Activated naive CD4-positive, alpha-beta T cell treated with anti-CD3 and anti-CD28 coated beads, Interleukin-2, amount 50 U/mL, for 72 hours (primary cell): Measurements from ENCODE around the gene NXN. TPM values are rescaled to one million over a fixed set of nuclear protein-coding genes. Genes with fewer than 3 reads are reported as not detected.

Source experiments
- ATAC-seq, 2 donors: fragments of 150-1000 bp; cut with Tn5 transposase; 2 replicates each; pipeline ENCODE4 v1.10.0; 2021; ENCODE audit warnings: mild to moderate bottlenecking in 2 of 2, moderate library complexity in 2 of 2
- DNase-seq, 2 donors: peaks; one replicate each; pipeline ENCODE4 v3.0.0; 2021 to 2022; ENCODE audit warnings: low spot score in 2 of 2
- H3K27ac Mint-ChIP-seq, 2 donors: one replicate each; pipeline ENCODE4 v1.8.0; 2022; ENCODE audit warnings: mild to moderate bottlenecking in 2 of 2, mixed read lengths in 2 of 2
- H3K36me3 Mint-ChIP-seq, 2 donors: one replicate each; pipeline ENCODE4 v1.8.0; 2022; ENCODE audit warnings: mixed read lengths in 2 of 2
- H3K9me3 Mint-ChIP-seq, 2 donors: one replicate each; pipeline ENCODE4 v1.8.0; 2022; ENCODE audit warnings: mixed read lengths in 2 of 2
- total RNA-seq, 2 donors: library from RNA; stranded (reverse); gene quantifications; one replicate each; pipeline ENCODE4 v1.2.3, GENCODE V29; 2022

NXN gene
- under 1 TPM; 0.39 to 0.80 TPM for total RNA-seq

DNA sequence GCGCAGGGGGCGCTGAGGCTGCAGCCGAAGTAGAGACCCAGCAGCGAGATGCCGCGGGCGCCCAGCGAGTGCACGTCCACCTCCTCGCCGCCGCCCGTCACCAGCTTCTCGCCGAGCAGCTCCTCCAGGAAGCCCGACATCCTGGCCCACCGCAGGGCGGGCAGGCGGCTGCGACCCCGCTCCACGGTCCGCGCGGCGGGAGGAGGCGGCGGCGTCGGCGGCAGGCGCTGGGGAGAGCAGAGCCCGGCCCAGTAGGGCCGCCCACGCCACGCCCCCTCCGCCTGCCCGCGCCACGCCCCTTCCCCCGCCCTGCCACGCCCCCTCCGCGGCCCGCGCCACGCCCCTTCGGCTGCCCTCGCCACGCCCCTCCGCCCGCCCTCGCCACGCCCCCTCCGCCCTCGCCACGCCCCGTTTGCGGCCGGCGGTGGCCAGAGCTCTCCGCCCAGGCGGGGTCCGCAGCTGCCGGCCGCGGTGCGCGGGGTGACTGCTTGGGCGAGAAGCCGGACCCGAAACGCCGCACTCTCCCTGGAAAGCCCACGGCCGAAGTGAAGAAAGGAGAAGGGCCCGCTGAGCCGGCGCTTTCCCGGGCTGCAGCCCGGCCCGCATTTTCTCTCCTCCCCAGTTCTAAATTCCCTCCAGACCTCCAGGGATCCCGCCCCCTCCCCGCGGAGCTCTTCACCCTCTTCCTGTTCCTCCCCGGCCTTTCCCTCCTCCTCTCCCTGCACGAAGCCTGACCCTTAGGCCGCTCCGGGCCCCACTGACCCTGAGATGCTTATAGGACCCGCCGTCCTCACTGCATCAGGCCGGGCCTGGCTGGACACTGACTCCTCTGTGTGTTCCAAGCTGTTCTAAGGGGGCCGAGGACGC is at the start of gene NXN:
Gene NXN (minus strand): TSS at position 238 of the 867 bp plus-strand sequence.
- DNase-seq (peak; percentile 84 to 89), ATAC-seq (peak; percentile 86 to 87)
- Mint-ChIP-seq H3K27ac (no peak within 1 kb of the TSS), H3K36me3 (no peaks in the 10 kb centered on the region), H3K9me3 (no peaks in the 10 kb centered on the region)

DNA sequence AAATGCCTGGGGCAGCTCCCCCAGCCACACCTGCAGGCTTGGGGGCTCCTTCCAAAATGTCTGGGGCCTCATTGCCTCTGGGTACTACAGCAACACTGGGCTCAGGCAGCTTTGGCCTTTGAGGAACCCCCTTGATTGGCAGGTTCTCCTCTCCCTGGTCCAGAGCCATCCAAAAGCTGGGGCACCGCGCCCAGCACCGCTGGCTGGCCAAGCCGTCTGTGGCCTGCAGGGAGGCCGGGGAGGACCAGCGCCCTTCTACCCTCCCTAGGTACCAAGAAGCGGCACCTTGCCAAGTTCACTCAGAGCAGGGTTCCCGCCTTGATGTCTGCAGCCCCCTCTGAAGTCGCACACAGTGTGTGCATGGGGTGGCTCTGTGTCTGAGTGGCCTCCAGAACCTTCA is 47.5 kb upstream of the NXN start:
- H3K9me3 Mint-ChIP-seq: no peaks in the 10 kb centered on the region
- DNase-seq (no peak), ATAC-seq (no peak)
- no peaks in the 10 kb centered on the region for H3K36me3 Mint-ChIP-seq
- H3K27ac Mint-ChIP-seq: no peak overlapping the region

DNA sequence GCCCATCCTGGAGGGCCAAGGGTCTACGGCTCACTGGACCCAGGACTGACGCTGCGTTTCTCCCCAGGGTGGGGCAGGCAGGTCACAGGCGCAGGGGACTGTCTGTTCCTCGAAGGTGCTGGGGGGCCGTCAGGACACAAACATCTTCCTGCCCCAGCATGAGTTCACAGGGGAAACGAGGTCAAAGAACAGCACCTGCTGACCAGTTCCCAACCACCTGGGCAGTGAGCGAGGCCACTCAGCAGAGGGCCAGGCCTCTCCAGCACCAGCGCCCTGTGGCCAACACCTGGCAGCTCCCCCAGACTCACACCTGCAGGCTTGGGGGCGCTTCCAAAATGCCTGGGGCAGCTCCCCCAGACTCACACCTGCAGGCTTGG is 47.0 kb upstream of the NXN start:
- DNase-seq (no peak), ATAC-seq (no peak)
- Mint-ChIP-seq H3K36me3 (no peaks in the 10 kb centered on the region), H3K9me3 (no peaks in the 10 kb centered on the region), H3K27ac (no peak overlapping the region)

DNA sequence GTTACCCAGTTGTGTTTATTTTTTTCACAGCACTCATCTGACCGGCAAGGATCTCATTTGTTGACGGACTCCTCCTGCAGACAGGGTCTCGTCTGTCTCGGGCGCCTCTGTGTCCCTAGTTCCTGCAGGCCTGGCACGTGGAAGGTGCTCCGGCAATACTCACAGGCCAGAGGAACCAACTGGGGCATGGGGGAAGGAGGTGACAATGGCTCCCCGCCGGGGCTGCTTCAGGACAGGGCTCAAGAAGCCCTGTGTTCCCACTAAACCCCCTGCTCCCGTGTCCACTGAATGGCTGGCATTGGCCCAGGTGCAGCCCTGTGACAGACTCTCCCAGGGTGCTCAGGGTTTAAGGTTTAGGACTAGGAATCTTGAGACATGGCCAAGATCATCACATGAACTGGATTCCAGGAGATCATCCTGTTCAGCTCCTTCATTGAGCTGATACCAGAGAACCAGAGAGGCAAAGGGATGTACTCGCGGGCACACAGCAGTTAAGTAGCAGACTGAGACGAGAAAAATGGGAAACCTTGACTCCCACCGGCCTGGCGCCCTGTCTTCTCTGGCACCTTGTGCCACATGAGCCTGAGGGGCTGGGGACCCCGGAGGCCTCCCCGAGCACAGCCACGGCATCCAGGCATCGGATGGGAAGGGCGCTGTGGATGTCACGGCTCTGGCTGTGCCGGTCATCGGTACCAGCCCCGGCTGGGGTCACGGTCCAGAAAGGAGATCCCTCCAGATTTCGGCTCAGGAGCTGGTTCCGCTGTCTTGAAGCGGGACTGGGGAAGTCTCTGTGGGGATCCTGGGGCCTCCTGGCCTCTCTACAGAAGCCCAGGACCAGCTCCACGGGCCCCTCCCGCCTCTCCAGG is 46.4 kb upstream of the NXN start:
- Mint-ChIP-seq H3K36me3 (no peaks in the 10 kb centered on the region), H3K27ac (peak overlapping the region in 1 of 2 donors; percentile 2), H3K9me3 (no peaks in the 10 kb centered on the region)
- no peak for DNase-seq
- ATAC-seq: no peak

DNA sequence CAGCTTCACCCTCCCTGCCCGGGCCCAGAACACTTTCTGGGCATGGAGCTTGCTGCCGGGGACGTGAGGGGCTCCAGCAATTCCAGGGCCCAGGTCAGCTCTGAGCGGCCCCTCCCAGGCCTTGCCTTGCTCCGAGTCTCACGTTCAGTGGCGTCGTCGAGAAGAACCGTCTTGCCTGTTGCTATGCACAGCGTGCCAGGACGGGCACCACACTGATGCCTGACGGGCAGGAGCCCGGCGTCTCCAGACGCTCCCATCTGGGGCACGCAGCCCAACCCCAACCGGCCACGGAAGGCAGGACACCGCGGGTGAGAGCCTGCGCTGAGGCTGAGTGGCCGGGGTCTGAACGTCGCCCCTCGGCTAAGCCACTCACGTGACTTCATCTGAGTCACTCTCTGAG is 44.5 kb upstream of the NXN start:
- DNase-seq (no peak), ATAC-seq (no peak)
- Mint-ChIP-seq H3K36me3 (no peaks in the 10 kb centered on the region), H3K27ac (no peak overlapping the region), H3K9me3 (no peaks in the 10 kb centered on the region)

DNA sequence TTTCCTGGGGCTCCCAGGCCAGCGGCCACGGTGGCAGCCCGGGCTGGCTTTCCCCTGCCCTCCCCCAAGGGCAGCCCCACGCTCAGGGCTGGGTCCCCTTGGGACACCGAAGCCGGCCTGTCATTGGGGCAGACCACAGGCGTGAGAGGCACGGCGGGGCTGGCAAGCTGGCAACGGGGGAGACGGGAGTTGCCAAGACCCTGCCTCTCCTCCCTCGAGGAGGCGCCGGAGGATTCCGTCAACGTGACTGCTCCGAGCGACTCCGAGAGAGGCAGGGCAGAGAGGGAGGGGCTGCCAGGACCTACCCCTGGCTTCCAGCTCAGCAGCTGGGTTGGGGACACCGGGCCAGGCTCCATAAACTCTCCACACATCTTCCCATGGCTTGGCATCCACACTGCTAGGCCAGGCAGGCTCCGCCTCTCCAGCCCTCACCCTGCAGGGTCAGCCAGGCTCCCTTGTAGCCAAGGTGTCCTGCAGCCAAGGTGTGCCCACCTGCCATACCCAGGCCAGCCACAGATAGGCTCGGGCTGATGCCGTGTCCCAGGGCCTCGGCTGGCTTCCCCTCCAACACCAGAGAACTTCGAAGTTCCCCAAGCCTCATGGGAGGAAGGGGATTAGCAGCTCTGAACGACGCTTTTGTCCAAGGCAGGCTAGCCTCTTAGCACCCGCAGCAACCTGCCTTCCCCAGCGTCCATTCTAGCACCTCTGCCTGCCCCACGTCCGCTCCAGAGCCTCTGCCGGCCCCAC is 42.9 kb upstream of the NXN start:
- DNase-seq (no peak), ATAC-seq (no peak)
- no peaks in the 10 kb centered on the region for H3K36me3 Mint-ChIP-seq
- H3K27ac Mint-ChIP-seq: no peak overlapping the region
- no peaks in the 10 kb centered on the region for H3K9me3 Mint-ChIP-seq

DNA sequence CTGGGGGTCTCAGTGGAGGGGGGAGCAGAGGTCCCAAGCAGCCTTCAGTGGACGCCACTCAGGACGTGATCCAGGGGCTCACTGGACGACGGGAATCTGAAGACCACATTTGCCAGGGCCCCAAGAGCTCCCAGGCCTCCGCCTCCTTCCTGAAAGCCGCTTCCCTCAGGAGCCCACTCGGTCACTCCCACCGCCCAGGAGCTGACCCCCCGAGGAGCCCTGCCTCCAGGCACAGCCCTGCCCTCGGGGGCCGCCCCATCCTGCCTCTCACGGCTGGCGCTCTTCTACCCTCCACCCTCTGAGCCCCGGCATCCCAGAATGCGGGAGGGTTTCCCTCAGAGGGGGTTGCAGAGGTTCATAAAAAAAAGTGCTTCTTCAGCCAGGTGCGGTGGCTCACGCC is 41.6 kb upstream of the NXN start:
- no peak overlapping the region for H3K27ac Mint-ChIP-seq
- no peaks in the 10 kb centered on the region for H3K36me3 Mint-ChIP-seq
- ATAC-seq (no peak), DNase-seq (no peak)
- no peaks in the 10 kb centered on the region for H3K9me3 Mint-ChIP-seq

DNA sequence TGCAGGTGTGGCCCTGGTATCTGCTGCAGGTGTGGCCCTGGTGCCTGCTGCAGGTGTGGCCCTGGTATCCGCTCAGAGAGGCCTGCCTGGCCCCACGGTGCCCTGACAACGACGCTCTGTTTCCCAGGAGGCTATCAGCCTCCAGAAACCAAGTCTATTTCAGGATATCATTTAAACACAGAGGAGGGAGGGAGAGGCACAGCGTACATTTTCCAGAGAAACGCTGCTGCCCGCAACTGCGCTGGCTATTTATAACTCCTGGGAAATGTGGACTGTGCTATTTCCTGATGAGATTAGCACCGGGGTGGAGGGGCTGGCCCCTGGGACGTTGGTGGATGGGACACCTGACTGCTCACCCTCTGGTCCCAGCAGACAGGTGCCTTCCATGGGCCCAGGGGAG is 39.9 kb upstream of the NXN start:
- ATAC-seq (no peak), DNase-seq (no peak)
- Mint-ChIP-seq H3K36me3 (no peaks in the 10 kb centered on the region), H3K27ac (peak overlapping the region; percentile 77 to 84), H3K9me3 (no peaks in the 10 kb centered on the region)

DNA sequence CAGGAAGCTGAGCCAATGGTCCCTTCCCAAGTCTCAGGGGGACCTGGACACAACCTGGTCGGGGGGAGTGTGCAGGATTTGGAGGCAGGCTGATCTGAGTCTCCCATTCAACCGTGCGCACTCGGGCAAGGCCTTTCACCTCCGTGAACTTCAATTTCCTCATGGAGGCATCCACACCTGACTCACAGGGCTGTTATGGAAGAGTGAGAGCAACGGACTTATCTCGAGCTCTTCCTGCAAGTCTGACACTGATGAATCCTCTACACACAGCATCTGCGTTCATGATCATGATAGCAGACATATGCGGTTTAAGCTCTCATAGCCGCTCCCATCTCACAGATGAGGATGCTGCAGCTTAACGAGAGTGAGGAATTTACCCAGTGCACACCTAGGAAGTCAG is 39.0 kb upstream of the NXN start:
- ATAC-seq (no peak), DNase-seq (no peak)
- H3K27ac Mint-ChIP-seq: no peak overlapping the region
- H3K36me3 Mint-ChIP-seq: no peaks in the 10 kb centered on the region
- H3K9me3 Mint-ChIP-seq: no peaks in the 10 kb centered on the region

DNA sequence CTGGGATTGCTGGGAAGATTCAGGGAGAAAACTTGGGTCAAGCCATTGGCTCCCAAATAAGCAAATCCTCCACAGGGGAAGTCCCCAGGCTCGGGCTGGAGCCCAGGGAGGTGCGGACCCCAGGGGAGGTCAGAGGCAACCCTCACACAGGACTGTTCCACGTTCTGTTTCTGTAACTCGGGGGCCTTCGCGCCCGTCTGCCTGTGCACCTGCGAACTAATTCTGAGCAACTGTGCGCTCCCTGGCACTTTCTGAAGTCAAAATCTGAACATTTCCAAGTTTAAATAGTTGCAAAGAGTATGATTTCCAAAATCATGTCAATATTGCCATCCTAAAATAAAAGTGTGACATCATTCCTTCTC is 34.1 kb upstream of the NXN start:
- H3K36me3 Mint-ChIP-seq: no peaks in the 10 kb centered on the region
- H3K9me3 Mint-ChIP-seq: no peaks in the 10 kb centered on the region
- no peak for DNase-seq
- ATAC-seq: no peak
- peak overlapping the region in 1 of 2 donors; percentile 62 for H3K27ac Mint-ChIP-seq

DNA sequence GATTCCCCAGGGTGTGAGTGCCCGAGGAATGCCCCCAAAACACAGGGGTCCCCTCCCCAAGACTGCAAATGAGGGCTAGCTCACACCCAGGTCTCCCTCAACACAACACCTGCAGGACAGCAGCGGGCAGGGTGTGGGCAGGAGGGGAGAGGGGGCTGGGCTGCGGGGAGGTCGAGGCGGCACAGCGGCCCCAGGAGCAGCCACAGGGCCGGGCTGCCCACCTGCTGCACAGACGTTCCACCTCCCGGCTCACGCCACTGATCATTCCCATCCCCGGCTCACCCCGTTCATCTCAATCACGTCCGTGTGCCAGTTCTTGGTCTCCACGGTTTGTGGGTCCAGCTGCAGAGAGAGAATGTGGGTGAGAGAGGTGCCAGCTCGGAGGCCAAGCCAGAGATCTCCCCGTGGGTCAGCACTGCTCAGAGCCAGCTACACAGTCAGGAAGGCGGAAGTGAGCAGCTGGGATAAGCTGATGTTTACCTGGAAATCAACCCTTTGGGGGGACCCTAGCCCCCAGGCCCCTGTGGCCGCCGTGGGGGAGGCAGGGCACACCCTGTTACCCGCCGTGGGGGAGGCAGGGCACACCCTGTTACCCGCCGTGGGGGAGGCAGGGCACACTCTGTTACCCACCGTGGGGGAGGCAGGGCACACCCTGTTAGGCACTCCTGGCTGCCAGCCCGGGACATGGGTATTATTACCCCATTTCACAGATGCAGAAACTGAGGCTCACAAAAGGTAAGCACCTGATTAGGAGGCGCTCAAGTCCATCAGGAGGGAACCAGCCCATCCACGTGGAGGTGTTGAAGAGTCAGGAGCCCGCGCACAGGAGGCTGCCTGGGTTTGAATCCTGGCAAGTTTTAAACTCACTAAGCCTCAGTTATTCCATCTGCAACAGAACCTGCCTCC is 33.5 kb upstream of the NXN start:
- no peak for ATAC-seq

DNA sequence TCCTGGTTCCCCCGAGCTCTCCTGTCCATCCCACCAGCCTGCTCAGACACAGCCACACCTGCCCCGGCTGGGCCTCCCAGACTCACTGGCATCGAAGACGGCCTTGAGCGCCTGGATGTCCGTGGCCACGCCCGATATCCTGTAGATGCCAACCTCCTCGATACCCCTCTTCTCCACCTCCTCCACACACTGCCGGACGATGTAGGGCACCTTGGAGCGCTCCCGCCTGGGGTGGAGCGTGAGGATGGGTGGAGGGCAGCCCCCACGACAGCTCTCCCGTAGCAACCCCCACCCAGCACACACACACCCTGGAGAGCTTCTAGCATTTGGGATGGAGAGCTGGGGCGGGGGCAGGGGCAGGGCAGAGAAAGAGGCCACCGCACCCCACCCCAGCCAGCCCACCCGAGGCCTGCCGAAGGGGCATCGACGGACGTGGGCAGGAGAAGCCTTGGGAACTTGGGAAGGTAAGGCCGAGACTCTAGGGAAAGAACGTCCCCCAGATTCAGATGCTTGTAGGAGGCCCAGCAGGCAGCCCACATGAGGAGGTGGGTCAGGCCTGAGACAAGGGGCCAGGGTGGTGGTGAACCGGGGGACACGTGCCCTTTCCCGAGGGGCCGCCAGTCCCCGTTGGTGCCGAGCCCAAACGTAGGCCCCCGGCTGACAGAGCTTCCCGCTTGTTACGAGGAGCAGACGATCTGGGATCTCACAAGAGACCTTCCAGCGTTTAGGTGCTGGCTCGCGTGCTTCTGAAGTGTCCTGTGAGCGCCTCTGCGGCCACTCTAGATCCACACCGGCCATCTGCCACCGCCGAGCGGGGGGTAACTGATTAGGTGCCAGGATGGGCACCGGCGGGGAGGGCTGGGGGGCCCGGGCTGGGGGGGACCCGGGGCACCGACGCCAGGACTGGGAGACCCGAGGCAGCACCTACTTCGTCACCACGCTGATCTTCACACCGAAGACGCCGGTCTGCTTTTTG is 32.5 kb upstream of the NXN start:
- Mint-ChIP-seq H3K36me3 (no peaks in the 10 kb centered on the region), H3K27ac (peak overlapping the region in 1 of 2 donors; percentile 54), H3K9me3 (no peaks in the 10 kb centered on the region)
- no peak for DNase-seq
- no peak for ATAC-seq

More for the DNA sequence above, 33.5 kb upstream of the NXN start:
- Mint-ChIP-seq H3K36me3 (no peaks in the 10 kb centered on the region), H3K27ac (no peak overlapping the region), H3K9me3 (no peaks in the 10 kb centered on the region)
- no peak for DNase-seq

DNA sequence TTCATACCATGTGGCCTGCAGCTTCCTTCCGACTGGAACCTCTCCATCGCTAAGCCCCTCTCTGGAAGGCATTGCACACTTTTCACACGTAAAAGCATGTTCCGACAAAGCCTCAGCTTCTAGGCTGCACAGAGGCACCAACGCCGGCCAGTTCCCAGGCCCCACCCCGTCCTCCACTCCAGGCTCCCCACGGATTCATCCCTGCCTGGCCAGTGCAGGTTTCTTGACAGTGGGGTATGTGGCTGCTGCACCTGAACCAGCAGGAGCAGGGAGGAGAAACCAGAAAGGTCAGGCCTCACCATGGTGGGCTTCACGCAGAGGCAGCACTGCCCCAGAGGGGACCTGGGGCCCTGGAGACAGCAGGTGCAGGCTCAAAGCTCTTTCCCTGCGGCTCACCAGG is 31.6 kb upstream of the NXN start:
- no peaks in the 10 kb centered on the region for H3K36me3 Mint-ChIP-seq
- ATAC-seq (no peak), DNase-seq (no peak)
- no peaks in the 10 kb centered on the region for H3K9me3 Mint-ChIP-seq
- H3K27ac Mint-ChIP-seq: no peak overlapping the region

DNA sequence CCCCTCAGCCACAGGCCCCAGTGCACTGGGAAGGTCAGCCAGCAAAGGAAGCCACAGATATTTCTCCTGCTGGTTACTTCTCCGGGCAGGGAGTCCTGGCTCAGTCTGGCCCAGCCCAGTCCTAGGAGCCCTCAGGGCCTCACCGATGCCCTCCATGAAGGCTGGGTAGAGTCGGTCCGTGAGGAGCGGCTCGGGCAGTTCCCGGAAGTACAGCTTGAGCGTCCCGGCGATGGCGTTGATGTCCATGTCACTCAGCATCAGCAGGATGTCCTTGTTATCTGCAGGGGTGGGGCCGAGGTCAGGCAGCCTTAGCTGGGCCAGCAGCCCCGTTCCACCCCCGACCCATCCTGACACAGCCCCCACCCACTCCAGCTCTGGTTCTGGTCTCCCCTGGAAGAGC is 31.0 kb upstream of the NXN start:
- DNase-seq: no peak
- no peak for ATAC-seq
- H3K9me3 Mint-ChIP-seq: no peaks in the 10 kb centered on the region

DNA sequence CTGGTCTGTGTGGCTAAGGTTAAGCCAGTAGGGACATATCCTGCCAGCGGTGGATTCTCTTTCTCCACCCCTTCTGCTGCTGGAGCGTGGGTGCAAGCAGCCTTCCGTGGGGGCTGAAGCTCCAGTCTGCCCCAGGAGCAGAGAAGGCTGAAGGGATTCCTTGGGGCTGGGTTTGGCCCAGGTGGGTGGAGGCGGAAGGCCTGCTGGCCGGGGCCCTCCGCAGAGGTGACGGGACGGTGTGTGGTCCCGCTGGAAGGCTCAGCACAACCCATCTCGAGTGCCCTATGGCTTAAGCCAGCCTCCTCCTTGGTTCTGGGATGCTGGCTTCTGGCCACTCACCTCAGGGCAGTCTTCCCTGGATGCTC is 30.5 kb upstream of the NXN start:
- no peak for DNase-seq

More for the DNA sequence above, 31.0 kb upstream of the NXN start:
- Mint-ChIP-seq H3K36me3 (no peaks in the 10 kb centered on the region), H3K27ac (no peak overlapping the region)

More for the DNA sequence above, 30.5 kb upstream of the NXN start:
- Mint-ChIP-seq H3K36me3 (no peaks in the 10 kb centered on the region), H3K27ac (no peak overlapping the region), H3K9me3 (no peaks in the 10 kb centered on the region)
- no peak for ATAC-seq
